ENCODE measurements around the gene ANKMY1.

Gene ANKMY1

GRCh38 chr2:240557808-240558207, at the start of gene ANKMY1:
Gene ANKMY1, minus strand, starts transcription at chr2:240557988. Its CDS starts 653 bp downstream, at chr2:240557335.
- H3F3A ChIP-seq (ENCODE audit: insufficient read depth): peaks cover 6% of the 10 kb centered on the region; the same call in 1 of the 2 replicates
- H3K27ac ChIP-seq (ENCODE audit: low read depth, low read length): no peak within 1 kb of the TSS
- no peaks in the 10 kb centered on the region for H3K27me3 ChIP-seq (ENCODE audit: low read length)
- H3K4me2 ChIP-seq (ENCODE audit: low read depth, low read length, poor library complexity, severe bottlenecking): peak within 1 kb of the TSS; percentile 93
- TF ChIP-seq EZH2phosphoT487 (conservative IDR thresholded peaks at IDR 0.05; ENCODE audit: low read length) (no peak), CTCF (IDR thresholded peaks at IDR 0.05; ENCODE audit: insufficient read depth, low read length, poor library complexity, severe bottlenecking) (no peak)
- peaks cover 72% of the 10 kb centered on the region for H3K79me2 ChIP-seq (ENCODE audit: insufficient read depth, low read length)
- no peaks in the 10 kb centered on the region for H4K20me1 ChIP-seq (ENCODE audit: low read depth, low read length)
- no peak within 1 kb of the TSS for H2AFZ ChIP-seq (ENCODE audit: low read depth, low read length, severe bottlenecking)
- H3K9me3 ChIP-seq (ENCODE audit: insufficient read depth, low read length): peaks cover 4% of the 10 kb centered on the region; the same call in 1 of the 2 replicates
- peaks cover 6% of the 10 kb centered on the region for H3K36me3 ChIP-seq (ENCODE audit: low read length)
- peak within 1 kb of the TSS; percentile 99 for H3K9ac ChIP-seq (ENCODE audit: low read length)
- H3K9me2 ChIP-seq (replicated peaks; ENCODE audit: insufficient read depth, low read length): no peaks in the 10 kb centered on the region
- no peak within 1 kb of the TSS for H3K4me3 ChIP-seq (ENCODE audit: insufficient read depth, low read length, poor library complexity, severe bottlenecking)

GRCh38 chr2:240605867-240606743, 48.3 kb upstream of the ANKMY1 start:
- Histone ChIP-seq H3K9me2 (replicated peaks; ENCODE audit: insufficient read depth, low read length) (no peaks in the 10 kb centered on the region), H3K27me3 (ENCODE audit: low read length) (no peaks in the 10 kb centered on the region), H3K4me3 (ENCODE audit: insufficient read depth, low read length, poor library complexity, severe bottlenecking) (no peak overlapping the region), H3K9me3 (ENCODE audit: insufficient read depth, low read length) (no peaks in the 10 kb centered on the region), H3K9ac (ENCODE audit: low read length) (no peak overlapping the region), H3K36me3 (ENCODE audit: low read length) (no peaks in the 10 kb centered on the region), H3K27ac (ENCODE audit: low read depth, low read length) (no peak overlapping the region), H4K20me1 (ENCODE audit: low read depth, low read length) (no peaks in the 10 kb centered on the region), H3K79me2 (ENCODE audit: insufficient read depth, low read length) (no peaks in the 10 kb centered on the region), H2AFZ (ENCODE audit: low read depth, low read length, severe bottlenecking) (no peak overlapping the region), H3K4me2 (ENCODE audit: low read depth, low read length, poor library complexity, severe bottlenecking) (no peak overlapping the region), H3F3A (ENCODE audit: insufficient read depth) (no peaks in the 10 kb centered on the region)
- TF ChIP-seq EZH2phosphoT487 (conservative IDR thresholded peaks at IDR 0.05; ENCODE audit: low read length) (no peak), CTCF (IDR thresholded peaks at IDR 0.05; ENCODE audit: insufficient read depth, low read length, poor library complexity, severe bottlenecking) (no peak)

GRCh38 chr2:240604939-240605716, 47.3 kb upstream of the ANKMY1 start:
- Histone ChIP-seq H3K27ac (ENCODE audit: low read depth, low read length) (no peak overlapping the region), H3K9me2 (replicated peaks; ENCODE audit: insufficient read depth, low read length) (no peaks in the 10 kb centered on the region), H3K36me3 (ENCODE audit: low read length) (no peaks in the 10 kb centered on the region), H3F3A (ENCODE audit: insufficient read depth) (no peaks in the 10 kb centered on the region), H3K27me3 (ENCODE audit: low read length) (no peaks in the 10 kb centered on the region), H3K79me2 (ENCODE audit: insufficient read depth, low read length) (no peaks in the 10 kb centered on the region), H3K4me2 (ENCODE audit: low read depth, low read length, poor library complexity, severe bottlenecking) (no peak overlapping the region), H3K9me3 (ENCODE audit: insufficient read depth, low read length) (no peaks in the 10 kb centered on the region), H4K20me1 (ENCODE audit: low read depth, low read length) (no peaks in the 10 kb centered on the region), H2AFZ (ENCODE audit: low read depth, low read length, severe bottlenecking) (no peak overlapping the region), H3K4me3 (ENCODE audit: insufficient read depth, low read length, poor library complexity, severe bottlenecking) (no peak overlapping the region), H3K9ac (ENCODE audit: low read length) (no peak overlapping the region)
- no peak for TF ChIP-seq EZH2phosphoT487 (conservative IDR thresholded peaks at IDR 0.05; ENCODE audit: low read length)
- no peak for TF ChIP-seq CTCF (IDR thresholded peaks at IDR 0.05; ENCODE audit: insufficient read depth, low read length, poor library complexity, severe bottlenecking)

Measured in SU-DHL-6 (cell line).